CD14-positive monocyte (primary cell): Measurements from ENCODE around the gene CAMK1D. TPM values are rescaled to one million over a fixed set of nuclear protein-coding genes. Genes with fewer than 3 reads are reported as not detected.

Experiments
- DNase-seq, 3 donors: peaks; one replicate each; pipeline ENCODE4 v3.0.0-alpha.2; 2011 to 2022
- H2AFZ ChIP-seq: 2 replicates; pipeline ENCODE4 v1.6.0; 2012; ENCODE audit warnings: mild to moderate bottlenecking, low read depth, low read length, inconsistent platforms; ENCODE audit not compliant: insufficient read depth, poor library complexity, severe bottlenecking
- H3K27ac ChIP-seq, 2 donors: 1 replicate in 1 of 2; 2 replicates in 1 of 2; pipeline ENCODE4 v1.5.1; 2012 to 2013; ENCODE audit warnings: low read length in 2 of 2, control low read depth in 1 of 2, inconsistent platforms in 1 of 2, low read depth in 1 of 2, mild to moderate bottlenecking in 1 of 2
- H3K27me3 ChIP-seq, 2 donors: one replicate each; pipeline versions ENCODE4 v1.6.0 to v1.6.1; 2011 to 2013; ENCODE audit warnings: low read length in 2 of 2; ENCODE audit not compliant: control insufficient read depth in 2 of 2, insufficient read depth in 2 of 2
- H3K36me3 ChIP-seq, 2 donors: replicated peaks in 1 of 2; 1 replicate in 1 of 2; 2 replicates in 1 of 2; pipeline versions ENCODE4 v1.5.1 to v1.6.1; 2012 to 2013; ENCODE audit warnings: low read length in 2 of 2, control low read depth in 1 of 2, inconsistent platforms in 1 of 2, mild to moderate bottlenecking in 1 of 2; ENCODE audit not compliant: insufficient read depth in 2 of 2, control insufficient read depth in 1 of 2
- H3K4me1 ChIP-seq, 2 donors: 1 replicate in 1 of 2; 2 replicates in 1 of 2; pipeline versions ENCODE4 v1.5.1 to v1.6.1; 2012 to 2013; ENCODE audit warnings: low read length in 2 of 2, control low read depth in 1 of 2, inconsistent platforms in 1 of 2, mild to moderate bottlenecking in 1 of 2, moderate library complexity in 1 of 2; ENCODE audit not compliant: insufficient read depth in 2 of 2, control insufficient read depth in 1 of 2
- H3K4me2 ChIP-seq: replicated peaks from 2 replicates; pipeline ENCODE3; 2012; ENCODE audit warnings: low read length, moderate library complexity, mild to moderate bottlenecking; ENCODE audit not compliant: poor library complexity, severe bottlenecking; ENCODE audit errors: extremely low read depth
- H3K4me3 ChIP-seq, 3 experiments: fragments of 200-600 bp in 1 of 3; sonication (generic) in 1 of 3; replicated peaks in 1 of 3; 1 replicate in 2 of 3; 2 replicates in 1 of 3; pipeline ENCODE4 v1.5.1; 2011 to 2013; ENCODE audit warnings: low read length in 3 of 3, mild to moderate bottlenecking in 3 of 3, control low read depth in 2 of 3, low read depth in 2 of 3, inconsistent platforms in 1 of 3, moderate library complexity in 1 of 3
- H3K79me2 ChIP-seq: 2 replicates; pipeline ENCODE4 v1.6.0; 2012; ENCODE audit warnings: mild to moderate bottlenecking, control low read depth, inconsistent platforms, low read length, moderate library complexity; ENCODE audit not compliant: insufficient read depth
- H3K9ac ChIP-seq: 2 replicates; pipeline ENCODE4 v1.6.0; 2017; ENCODE audit warnings: low read length, mild to moderate bottlenecking; ENCODE audit not compliant: insufficient read depth, poor library complexity, severe bottlenecking
- H3K9me3 ChIP-seq, 2 donors: replicated peaks in 1 of 2; 1 replicate in 1 of 2; 2 replicates in 1 of 2; pipeline versions ENCODE4 v1.5.1 to v1.6.1; 2012 to 2013; ENCODE audit warnings: low read length in 2 of 2, control low read depth in 1 of 2; ENCODE audit not compliant: control insufficient read depth in 1 of 2, insufficient read depth in 1 of 2
- H4K20me1 ChIP-seq: 2 replicates; pipeline ENCODE4 v1.6.0; 2012; ENCODE audit warnings: mild to moderate bottlenecking, low read length, control low read depth, moderate library complexity; ENCODE audit not compliant: insufficient read depth
- H3K27ac Mint-ChIP-seq, 7 donors: one replicate each; pipeline ENCODE4 v1.8.0; 2020; ENCODE audit warnings: mild to moderate bottlenecking in 7 of 7, mixed read lengths in 7 of 7, moderate library complexity in 6 of 7, inconsistent platforms in 2 of 7
- H3K27me3 Mint-ChIP-seq, 3 donors: one replicate each; pipeline ENCODE4 v1.8.0; 2021 to 2022; ENCODE audit warnings: low read depth in 3 of 3, mild to moderate bottlenecking in 3 of 3, mixed read lengths in 3 of 3, moderate library complexity in 3 of 3, inconsistent platforms in 1 of 3
- H3K36me3 Mint-ChIP-seq, 2 donors: one replicate each; pipeline ENCODE4 v1.8.0; 2020; ENCODE audit warnings: mixed read lengths in 2 of 2, inconsistent platforms in 1 of 2, mild to moderate bottlenecking in 1 of 2
- H3K4me1 Mint-ChIP-seq: one replicate; pipeline ENCODE4 v1.8.0; 2020; ENCODE audit warnings: mild to moderate bottlenecking, mixed read lengths
- H3K4me3 Mint-ChIP-seq, 2 donors: one replicate each; pipeline ENCODE4 v1.8.0; 2020; ENCODE audit warnings: mild to moderate bottlenecking in 2 of 2, mixed read lengths in 2 of 2, moderate library complexity in 1 of 2
- H3K9me3 Mint-ChIP-seq, 7 donors: one replicate each; pipeline ENCODE4 v1.8.0; 2020 to 2022; ENCODE audit warnings: mixed read lengths in 7 of 7, mild to moderate bottlenecking in 6 of 7, moderate library complexity in 6 of 7, inconsistent platforms in 2 of 7
- CTCF ChIP-seq: fragments of 200-600 bp; IDR thresholded peaks from one replicate; pipeline ENCODE4 v1.8.0; 2022; ENCODE audit warnings: antibody characterized with exemption, mild to moderate bottlenecking
- WGBS: methylation state at CpG from one replicate; pipeline ENCODE4 v1.1.5; 2013; ENCODE audit warnings: missing lambda C conversion rate; ENCODE audit not compliant: insufficient coverage; 5-methylcytosine and 5-hydroxymethylcytosine counted together
- intact Hi-C, 2 donors: fragments of 100-400 bp; cut with micrococcal nuclease; formaldehyde crosslinking; loops; one replicate each; pipeline versions ENCODE4 v1.15.0 to v1.15.1; 2023
- polyA plus RNA-seq, 3 donors: library from polyadenylated mRNA; depleted of rRNA in 1 of 3; unstranded in 2 of 3; stranded (reverse) in 1 of 3; fragments of 300-500 nt in 2 of 3; fragments of >200 nt in 1 of 3; fragmentation: Illumina TruSeq in 2 of 3; gene quantifications; 1 replicate in 2 of 3; 2 replicates in 1 of 3; pipeline ENCODE4 v1.2.3, GENCODE V29; 2012 to 2021

CAMK1D gene
- polyA plus RNA-seq, 3 donors: 6.7 to 11.8 (median 7.1) TPM

- Mint-ChIP-seq H3K9me3 (peaks cover 0 to 6% (median 2%) of the 10 kb centered on the region in 7 donors), H3K4me3 (no peak overlapping the region), H3K27me3 (peaks cover 7 to 23% (median 16%) of the 10 kb centered on the region in 3 donors), H3K27ac (peak overlapping the region in 1 of 7 donors; percentile 1), H3K4me1 (peaks cover 21% of the 10 kb centered on the region), H3K36me3 (peaks cover 0 to 2% of the 10 kb centered on the region in 2 donors)
- no peak overlapping the region for H3K27ac ChIP-seq
- intact Hi-C loops: no loop called here
- DNase-seq: no peak
- no peaks in the 10 kb centered on the region for H3K36me3 ChIP-seq
- no peak overlapping the region for H3K4me2 ChIP-seq
- 93% methylated on average over 12 of the region's 17 CpGs for WGBS
- H3K9ac ChIP-seq: no peak overlapping the region
- peaks cover 20% of the 10 kb centered on the region for H4K20me1 ChIP-seq
- peaks cover 0 to 3% of the 10 kb centered on the region in 2 donors for H3K4me1 ChIP-seq
- peaks cover 0 to 3% of the 10 kb centered on the region in 2 donors for H3K9me3 ChIP-seq
- H3K79me2 ChIP-seq: no peaks in the 10 kb centered on the region
- no peak overlapping the region for H3K4me3 ChIP-seq
- no peak overlapping the region for H2AFZ ChIP-seq
- H3K27me3 ChIP-seq: peaks cover 3 to 12% of the 10 kb centered on the region in 2 donors
- no peak for TF ChIP-seq CTCF
Observed at GRCh38 chr10:12590675-12591659, 241.6 kb downstream of the CAMK1D start.

GRCh38 chr10:12592967-12593366, 243.6 kb downstream of the CAMK1D start:
- Histone ChIP-seq H3K79me2 (no peaks in the 10 kb centered on the region), H3K27ac (no peak overlapping the region), H3K9ac (no peak overlapping the region), H3K4me3 (no peak overlapping the region), H3K4me2 (no peak overlapping the region), H4K20me1 (peaks cover 13% of the 10 kb centered on the region), H3K9me3 (peaks cover 0 to 3% of the 10 kb centered on the region in 2 donors), H3K36me3 (no peaks in the 10 kb centered on the region), H3K4me1 (peaks cover 0 to 3% of the 10 kb centered on the region in 2 donors), H2AFZ (no peak overlapping the region), H3K27me3 (peaks cover 3 to 6% of the 10 kb centered on the region in 2 donors)
- Mint-ChIP-seq H3K27me3 (peaks cover 7 to 9% (median 8%) of the 10 kb centered on the region in 3 donors), H3K36me3 (peaks cover 0 to 2% of the 10 kb centered on the region in 2 donors), H3K4me3 (no peak overlapping the region), H3K9me3 (peaks cover 0 to 6% (median 3%) of the 10 kb centered on the region in 7 donors), H3K27ac (no peak overlapping the region), H3K4me1 (peaks cover 16% of the 10 kb centered on the region)
- no peak for TF ChIP-seq CTCF
- WGBS: 93% methylated on average over 3 of the region's 5 CpGs
- DNase-seq: no peak
- intact Hi-C loops: no loop called here
